NT2/D1 (cell line): ENCODE results near the gene BLOC1S4.

Experiments
- DNase-seq: peaks from one replicate; pipeline ENCODE4 v3.0.0-alpha.2; 2011; ENCODE audit warnings: low read depth, low spot score
- H3K27me3 ChIP-seq: 2 replicates; pipeline ENCODE4 v1.6.0; 2011; ENCODE audit warnings: mild to moderate bottlenecking; ENCODE audit not compliant: insufficient read length, insufficient read depth
- H3K36me3 ChIP-seq: 2 replicates; pipeline ENCODE4 v1.6.1; 2011; ENCODE audit warnings: mild to moderate bottlenecking, low read length, mixed read lengths; ENCODE audit not compliant: insufficient read depth, insufficient read length
- H3K4me1 ChIP-seq: 2 replicates; pipeline ENCODE4 v1.5.1; 2011; ENCODE audit not compliant: insufficient read depth, insufficient read length
- H3K4me3 ChIP-seq: 2 replicates; pipeline ENCODE4 v1.5.1; 2011; ENCODE audit warnings: low read depth; ENCODE audit not compliant: insufficient read length
- H3K9ac ChIP-seq: 2 replicates; pipeline ENCODE4 v1.6.0; 2011; ENCODE audit warnings: low read depth; ENCODE audit not compliant: insufficient read length
- H3K9me3 ChIP-seq: 2 replicates; pipeline ENCODE4 v1.5.1; 2011; ENCODE audit warnings: mild to moderate bottlenecking, low read length; ENCODE audit not compliant: insufficient read depth
- SUZ12 ChIP-seq: IDR thresholded peaks from 2 replicates; pipeline ENCODE4 v1.6.1; 2011; ENCODE audit not compliant: insufficient read length, insufficient read depth; ENCODE audit errors: extremely low read depth
- YY1 ChIP-seq: IDR thresholded peaks from 2 replicates; pipeline ENCODE4 v1.6.1; 2011; ENCODE audit not compliant: insufficient read length, insufficient read depth
- ZNF274 ChIP-seq: IDR thresholded peaks from 2 replicates; pipeline ENCODE4 v1.6.1; 2011; ENCODE audit warnings: mild to moderate bottlenecking, low read depth, low read length

Gene BLOC1S4

DNA sequence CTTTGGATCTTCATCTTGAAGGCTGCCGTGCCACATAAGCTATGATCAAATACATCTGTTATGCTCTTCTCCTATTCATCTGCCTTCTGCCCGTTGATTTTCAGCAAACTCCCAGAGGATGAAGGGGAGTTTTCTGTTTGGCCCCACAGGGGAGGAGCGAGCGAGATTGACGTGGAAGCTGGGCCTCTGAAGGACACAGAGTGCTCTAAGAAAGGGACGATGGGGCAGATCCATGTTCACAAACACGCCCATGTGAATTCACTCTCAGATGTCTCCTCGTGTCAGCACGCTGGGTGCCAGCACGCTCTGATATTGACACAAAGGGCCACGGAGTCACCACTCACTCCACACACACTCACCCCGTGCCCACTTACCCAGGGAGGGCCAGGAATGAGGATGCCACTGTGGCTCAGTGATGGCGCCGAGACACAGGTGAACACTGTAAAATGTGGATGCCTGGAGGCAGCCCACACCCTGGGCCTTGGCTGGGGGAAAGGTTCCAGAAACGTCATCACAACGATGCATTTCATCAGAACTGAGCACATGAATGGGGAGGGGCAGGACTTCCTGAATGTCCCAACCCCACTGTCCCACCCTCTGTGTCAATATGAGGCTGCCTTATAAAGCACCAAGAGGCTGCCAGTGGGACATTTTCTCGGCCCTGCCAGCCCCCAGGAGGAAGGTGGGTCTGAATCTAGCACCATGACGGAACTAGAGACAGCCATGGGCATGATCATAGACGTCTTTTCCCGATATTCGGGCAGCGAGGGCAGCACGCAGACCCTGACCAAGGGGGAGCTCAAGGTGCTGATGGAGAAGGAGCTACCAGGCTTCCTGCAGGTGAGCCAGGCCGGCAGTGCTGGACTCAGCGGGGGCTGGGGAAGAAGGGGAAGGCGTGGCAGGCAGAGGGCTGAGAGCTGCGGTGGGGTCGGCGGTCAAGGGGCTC is 22.5 kb upstream of the BLOC1S4 start, which contains the start of gene S100P:
Gene S100P, plus strand, starts transcription at position 648 of the 946 bp plus-strand sequence. Its CDS starts 55 bp downstream, at position 703.
- H3K27me3 ChIP-seq = no peaks in the 10 kb centered on the region
- no peak for TF ChIP-seq SUZ12
- TF ChIP-seq YY1 = no peak
- no peak for TF ChIP-seq ZNF274
- no peak within 1 kb of the TSS for H3K4me3 ChIP-seq
- H3K4me1 ChIP-seq = peaks cover 31% of the 10 kb centered on the region
- H3K9me3 ChIP-seq = no peaks in the 10 kb centered on the region
- DNase-seq = no peak
- no peak within 1 kb of the TSS for H3K9ac ChIP-seq
- no peaks in the 10 kb centered on the region for H3K36me3 ChIP-seq

DNA sequence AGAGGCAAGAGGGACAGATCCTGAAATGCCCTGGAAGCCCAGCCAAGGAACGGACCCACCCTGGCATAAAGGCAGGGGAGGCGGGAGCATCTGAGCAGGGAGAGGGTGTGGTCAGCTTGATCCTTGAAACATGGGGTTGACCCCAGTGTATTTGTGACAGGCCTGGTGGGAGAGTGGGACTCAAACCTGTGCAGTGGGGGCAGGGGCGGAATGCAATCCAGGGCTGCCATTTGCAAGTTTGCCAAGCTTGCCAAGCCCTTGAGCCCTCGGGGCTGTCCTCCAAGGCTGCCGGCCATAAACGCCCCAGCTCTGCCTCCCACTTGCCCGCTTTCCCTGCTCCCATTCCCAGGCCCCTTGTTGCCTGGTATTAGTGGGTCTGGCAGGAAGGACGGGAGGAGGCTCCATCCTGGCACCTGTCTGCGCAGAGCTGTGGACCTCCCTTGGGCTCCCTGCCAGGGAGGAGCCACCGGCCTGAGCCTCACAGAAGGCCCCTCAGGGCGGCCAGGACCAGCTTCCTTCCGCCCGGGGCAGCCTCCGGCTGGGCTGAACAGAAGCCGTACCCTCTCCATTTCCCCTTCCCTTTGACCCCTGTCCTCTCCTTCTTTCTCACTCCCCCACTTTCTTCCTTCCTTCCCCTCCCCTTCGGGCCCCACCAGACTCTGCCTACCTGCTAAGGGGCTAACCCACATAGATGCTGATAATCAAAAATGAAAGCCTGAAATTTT is 21.6 kb upstream of the BLOC1S4 start:
- H3K4me1 ChIP-seq = peaks cover 27% of the 10 kb centered on the region
- H3K9me3 ChIP-seq = no peaks in the 10 kb centered on the region
- H3K27me3 ChIP-seq = no peaks in the 10 kb centered on the region
- no peaks in the 10 kb centered on the region for H3K36me3 ChIP-seq
- TF ChIP-seq SUZ12 = no peak
- TF ChIP-seq ZNF274 = no peak
- no peak for TF ChIP-seq YY1
- no peak overlapping the region for H3K9ac ChIP-seq
- no peak for DNase-seq
- H3K4me3 ChIP-seq = no peak overlapping the region

DNA sequence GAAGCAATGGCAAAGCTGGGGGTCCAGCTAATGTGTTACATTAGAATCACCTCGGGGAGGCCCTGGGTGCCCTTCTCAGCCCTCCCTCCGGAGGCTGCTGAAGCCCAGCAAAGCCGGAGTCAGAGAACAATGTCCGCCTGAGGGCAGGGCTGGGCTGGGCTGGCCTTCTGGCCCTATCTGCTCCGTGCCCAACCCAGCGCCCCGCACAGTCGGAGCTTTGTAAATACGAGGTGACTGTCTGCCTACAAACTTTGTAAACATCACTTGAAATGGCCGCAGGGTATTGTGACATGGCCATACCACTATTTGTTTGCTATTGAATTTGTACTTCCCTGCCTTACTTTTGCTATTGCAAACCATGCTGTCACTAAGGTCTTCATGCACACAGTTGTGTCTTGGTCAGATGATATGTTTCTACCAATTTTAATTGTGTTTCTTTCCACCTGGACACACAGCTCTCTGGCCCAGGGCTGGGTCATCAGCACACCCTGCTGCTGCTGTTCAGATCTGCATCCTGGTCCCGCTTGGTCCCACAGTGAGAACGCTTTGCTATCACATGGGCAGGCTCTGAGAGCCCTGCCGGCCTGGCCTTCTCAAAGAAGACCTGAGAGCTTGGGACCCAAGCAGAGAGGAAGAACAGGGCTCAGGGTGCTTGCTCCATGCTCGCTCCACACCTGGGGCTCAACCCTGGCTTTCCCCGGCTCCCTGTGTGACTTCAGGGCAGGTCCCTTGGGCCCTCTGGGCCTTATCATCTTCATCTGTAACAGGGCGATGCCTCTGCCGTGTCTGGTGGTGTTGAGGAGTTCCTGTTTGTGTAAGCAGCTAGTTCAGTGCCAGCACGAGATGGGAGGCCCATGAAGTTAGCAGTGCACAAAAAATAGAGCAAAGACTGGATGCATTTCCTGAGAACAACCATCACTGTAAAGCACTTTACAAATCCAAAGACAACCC is 20.0 kb upstream of the BLOC1S4 start:
- H3K4me3 ChIP-seq = no peak overlapping the region
- no peak for DNase-seq
- TF ChIP-seq SUZ12 = no peak
- TF ChIP-seq YY1 = no peak
- no peak for TF ChIP-seq ZNF274
- no peaks in the 10 kb centered on the region for H3K27me3 ChIP-seq
- peaks cover 22% of the 10 kb centered on the region for H3K4me1 ChIP-seq
- H3K9ac ChIP-seq = no peak overlapping the region
- no peaks in the 10 kb centered on the region for H3K36me3 ChIP-seq
- no peaks in the 10 kb centered on the region for H3K9me3 ChIP-seq

GRCh38 chr4:6696611-6697010 is 19.4 kb upstream of the BLOC1S4 start:
- H3K9ac ChIP-seq = no peak overlapping the region
- TF ChIP-seq SUZ12 (no peak), ZNF274 (no peak), YY1 (no peak)
- no peaks in the 10 kb centered on the region for H3K9me3 ChIP-seq
- H3K27me3 ChIP-seq = no peaks in the 10 kb centered on the region
- no peak for DNase-seq
- H3K36me3 ChIP-seq = no peaks in the 10 kb centered on the region
- no peak overlapping the region for H3K4me3 ChIP-seq
- peaks cover 19% of the 10 kb centered on the region for H3K4me1 ChIP-seq

DNA sequence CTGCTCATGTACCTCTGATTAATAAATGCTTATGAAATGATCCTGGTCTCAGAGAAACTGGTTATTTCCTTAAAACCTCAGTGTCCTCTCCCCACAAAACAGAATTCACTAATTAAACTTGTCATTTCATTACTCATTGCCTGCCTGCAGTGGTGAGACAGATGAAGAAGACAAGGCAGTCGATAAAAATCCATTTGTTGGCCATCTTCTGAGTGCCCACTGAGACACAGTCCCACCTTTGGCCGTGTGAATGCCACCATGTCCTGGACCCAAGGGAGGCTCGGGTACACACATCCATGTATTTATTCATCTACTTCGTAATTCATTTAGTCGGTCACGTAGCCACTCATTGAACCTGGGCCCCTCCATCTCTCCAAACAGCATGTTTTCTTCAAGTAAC is 18.8 kb upstream of the BLOC1S4 start:
- peaks cover 19% of the 10 kb centered on the region for H3K4me1 ChIP-seq
- TF ChIP-seq ZNF274 = no peak
- TF ChIP-seq YY1 = no peak
- no peak for TF ChIP-seq SUZ12
- no peaks in the 10 kb centered on the region for H3K27me3 ChIP-seq
- no peaks in the 10 kb centered on the region for H3K9me3 ChIP-seq
- no peak for DNase-seq
- no peak overlapping the region for H3K4me3 ChIP-seq
- H3K36me3 ChIP-seq = no peaks in the 10 kb centered on the region
- no peak overlapping the region for H3K9ac ChIP-seq

DNA sequence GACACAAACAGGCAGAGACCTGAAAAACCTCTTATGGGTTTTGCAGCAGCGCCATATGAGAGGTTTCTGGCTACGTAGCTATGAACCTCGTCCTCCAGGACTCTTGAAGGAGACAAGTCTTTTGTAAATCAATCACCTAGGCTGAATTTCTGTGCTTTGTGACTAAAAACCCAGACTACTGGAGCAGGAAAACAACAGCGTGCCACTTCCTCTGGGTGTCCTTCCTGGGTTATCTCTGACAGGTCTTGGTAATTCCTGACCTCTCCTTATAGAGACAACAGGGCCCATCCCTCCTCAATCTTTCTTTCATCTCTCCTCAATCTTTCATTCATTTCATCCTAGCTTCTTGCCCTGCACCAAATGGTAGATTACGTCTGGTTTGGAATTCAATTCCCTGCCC is 16.6 kb upstream of the BLOC1S4 start:
- Histone ChIP-seq H3K4me1 (peaks cover 6% of the 10 kb centered on the region), H3K9me3 (peaks cover 15% of the 10 kb centered on the region), H3K36me3 (peaks cover 10% of the 10 kb centered on the region), H3K27me3 (no peaks in the 10 kb centered on the region), H3K9ac (no peak overlapping the region), H3K4me3 (no peak overlapping the region)
- TF ChIP-seq SUZ12 (no peak), ZNF274 (no peak), YY1 (no peak)
- no peak for DNase-seq
